Measurements from ENCODE around the gene KRTAP10-3. TPM values are rescaled to one million over a fixed set of nuclear protein-coding genes. Genes with fewer than 3 reads are reported as not detected.
"Not testable (repeated sequence)": the region's sequence is repeated elsewhere in the genome, so short reads cannot be mapped to it uniquely, and the experiment has no call there.

Gene KRTAP10-3
- total RNA-seq, 4 donors from 2014 or later, result not detected

DNA sequence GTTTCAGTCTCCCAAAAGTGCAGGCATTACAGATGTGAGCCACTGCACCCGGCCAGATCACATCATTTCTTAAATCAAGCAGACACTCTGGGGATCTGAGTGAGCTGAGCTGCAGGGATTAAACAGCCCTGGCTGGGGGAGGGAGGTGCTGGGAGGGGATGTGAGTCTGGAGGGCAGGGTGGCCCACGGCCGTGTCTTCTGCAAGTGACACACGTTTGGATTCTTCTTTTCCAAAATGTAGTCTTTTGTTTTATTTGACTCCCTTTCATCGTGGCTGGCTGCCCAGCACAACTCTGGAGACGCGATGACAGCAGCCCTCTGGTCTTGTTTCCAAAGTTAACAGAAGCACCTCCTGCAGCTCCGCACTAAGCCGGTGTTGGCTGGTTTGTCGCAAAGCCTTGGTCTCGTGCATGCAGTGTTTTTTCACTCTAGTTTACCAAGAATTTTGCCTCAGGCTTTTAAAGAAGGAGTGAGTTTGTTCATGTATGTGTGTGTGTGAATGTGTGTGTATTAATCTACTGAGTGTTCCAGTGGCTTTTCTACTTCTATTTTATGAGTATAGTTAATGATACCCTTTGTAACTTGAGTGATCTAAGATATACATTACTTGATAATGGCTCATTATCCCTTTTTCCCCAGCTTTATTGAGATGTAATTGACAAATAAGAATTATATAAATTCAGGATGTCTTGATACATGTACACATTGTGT is 24.6 kb upstream of the KRTAP10-3 start:
- ATAC-seq, result no peak
- intact Hi-C loops (cut with DNase I; ENCODE audit: low total_unique reads), result no loop called here

DNA sequence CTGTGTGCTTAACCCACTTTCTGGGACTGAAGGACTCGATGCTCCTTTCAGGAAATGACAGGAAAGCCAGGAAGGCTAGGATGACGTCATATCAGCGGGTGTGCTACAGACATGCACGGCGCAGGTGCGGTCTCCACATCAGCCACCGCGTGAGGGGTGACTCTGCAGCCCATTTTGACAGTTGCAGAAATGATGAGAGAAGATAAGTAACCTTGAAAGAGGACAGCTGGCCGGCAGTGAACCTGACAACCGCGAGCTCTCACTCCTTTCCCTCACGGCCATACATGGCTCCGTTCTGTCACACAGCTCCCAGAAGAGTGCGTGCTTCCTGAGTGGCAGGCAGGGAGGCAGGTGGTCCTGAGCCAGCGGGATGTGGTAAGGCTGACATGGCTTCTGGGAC is 23.5 kb upstream of the KRTAP10-3 start:
- Histone ChIP-seq H3K27me3 (peaks cover 5 to 28% (median 15%) of the 10 kb centered on the region in 3 donors), H3K9me3 (peaks cover 0 to 12% (median 0%) of the 10 kb centered on the region in 3 donors), H3K4me1 (no peaks in the 10 kb centered on the region), H3K27ac (no peak overlapping the region), H3K36me3 (no peaks in the 10 kb centered on the region), H3K4me3 (peak overlapping the region in 1 of 4 donors; percentile 25)
- in situ Hi-C loops (cut with MboI; ENCODE audit: low sequenced_read_pairs in 4 of 4) (no loop called here), intact Hi-C loops (cut with DNase I; ENCODE audit: low total_unique reads) (no loop called here)
- ATAC-seq (no peak), DNase-seq (no peak)
- TF ChIP-seq, protein P1, sequence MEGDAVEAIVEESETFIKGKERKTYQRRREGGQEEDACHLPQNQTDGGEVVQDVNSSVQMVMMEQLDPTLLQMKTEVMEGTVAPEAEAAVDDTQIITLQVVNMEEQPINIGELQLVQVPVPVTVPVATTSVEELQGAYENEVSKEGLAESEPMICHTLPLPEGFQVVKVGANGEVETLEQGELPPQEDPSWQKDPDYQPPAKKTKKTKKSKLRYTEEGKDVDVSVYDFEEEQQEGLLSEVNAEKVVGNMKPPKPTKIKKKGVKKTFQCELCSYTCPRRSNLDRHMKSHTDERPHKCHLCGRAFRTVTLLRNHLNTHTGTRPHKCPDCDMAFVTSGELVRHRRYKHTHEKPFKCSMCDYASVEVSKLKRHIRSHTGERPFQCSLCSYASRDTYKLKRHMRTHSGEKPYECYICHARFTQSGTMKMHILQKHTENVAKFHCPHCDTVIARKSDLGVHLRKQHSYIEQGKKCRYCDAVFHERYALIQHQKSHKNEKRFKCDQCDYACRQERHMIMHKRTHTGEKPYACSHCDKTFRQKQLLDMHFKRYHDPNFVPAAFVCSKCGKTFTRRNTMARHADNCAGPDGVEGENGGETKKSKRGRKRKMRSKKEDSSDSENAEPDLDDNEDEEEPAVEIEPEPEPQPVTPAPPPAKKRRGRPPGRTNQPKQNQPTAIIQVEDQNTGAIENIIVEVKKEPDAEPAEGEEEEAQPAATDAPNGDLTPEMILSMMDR (IDR thresholded peaks at IDR 0.05 in 4 of 5, conservative IDR thresholded peaks at IDR 0.05 in 1 of 5), result no peak
- no peak for TF ChIP-seq POLR2A (IDR thresholded peaks at IDR 0.05)

More for the DNA sequence above, 24.6 kb upstream of the KRTAP10-3 start:
- no peak for DNase-seq
- Histone ChIP-seq H3K9me3 (peaks cover 0 to 12% (median 0%) of the 10 kb centered on the region in 3 donors), H3K36me3 (no peaks in the 10 kb centered on the region), H3K27me3 (peaks cover 5 to 28% (median 15%) of the 10 kb centered on the region in 3 donors), H3K4me3 (no peak overlapping the region), H3K27ac (no peak overlapping the region), H3K4me1 (no peaks in the 10 kb centered on the region)
- TF ChIP-seq POLR2A (IDR thresholded peaks at IDR 0.05), result no peak
- TF ChIP-seq, protein P1 (IDR thresholded peaks at IDR 0.05 in 4 of 5, conservative IDR thresholded peaks at IDR 0.05 in 1 of 5), result no peak
- in situ Hi-C loops (cut with MboI; ENCODE audit: low sequenced_read_pairs in 4 of 4), result no loop called here

DNA sequence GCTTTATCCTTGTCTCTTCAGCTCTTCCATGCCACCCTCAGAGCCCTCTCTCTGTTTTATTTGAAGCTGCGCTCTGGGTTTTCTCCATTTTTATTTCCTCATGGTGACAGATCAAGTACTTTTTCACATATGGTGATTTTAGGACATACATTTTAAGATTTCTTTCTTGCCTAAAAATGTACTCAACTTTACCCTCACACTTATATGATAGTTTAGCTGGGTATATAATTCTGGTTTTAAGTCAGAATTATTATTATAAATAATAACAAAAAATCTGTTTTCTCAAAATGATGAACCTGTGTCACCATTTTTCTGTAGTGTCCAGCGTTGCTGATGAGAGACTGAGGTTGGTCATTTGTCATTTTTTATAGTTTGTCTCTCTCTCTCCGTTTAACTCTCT is 22.6 kb upstream of the KRTAP10-3 start:
- ATAC-seq (no peak), DNase-seq (no peak)
- TF ChIP-seq, protein P1 (IDR thresholded peaks at IDR 0.05 in 4 of 5, conservative IDR thresholded peaks at IDR 0.05 in 1 of 5), result no peak
- TF ChIP-seq POLR2A (IDR thresholded peaks at IDR 0.05), result no peak
- H3K36me3 ChIP-seq, result no peaks in the 10 kb centered on the region
- H3K27ac ChIP-seq, result no peak overlapping the region
- intact Hi-C loops (cut with DNase I; ENCODE audit: low total_unique reads), result no loop called here
- peaks cover 0 to 12% (median 0%) of the 10 kb centered on the region in 3 donors for H3K9me3 ChIP-seq
- no peaks in the 10 kb centered on the region for H3K4me1 ChIP-seq
- no peak overlapping the region for H3K4me3 ChIP-seq
- in situ Hi-C loops (cut with MboI; ENCODE audit: low sequenced_read_pairs in 4 of 4), result no loop called here
- peaks cover 5 to 26% (median 9%) of the 10 kb centered on the region in 3 donors for H3K27me3 ChIP-seq

DNA sequence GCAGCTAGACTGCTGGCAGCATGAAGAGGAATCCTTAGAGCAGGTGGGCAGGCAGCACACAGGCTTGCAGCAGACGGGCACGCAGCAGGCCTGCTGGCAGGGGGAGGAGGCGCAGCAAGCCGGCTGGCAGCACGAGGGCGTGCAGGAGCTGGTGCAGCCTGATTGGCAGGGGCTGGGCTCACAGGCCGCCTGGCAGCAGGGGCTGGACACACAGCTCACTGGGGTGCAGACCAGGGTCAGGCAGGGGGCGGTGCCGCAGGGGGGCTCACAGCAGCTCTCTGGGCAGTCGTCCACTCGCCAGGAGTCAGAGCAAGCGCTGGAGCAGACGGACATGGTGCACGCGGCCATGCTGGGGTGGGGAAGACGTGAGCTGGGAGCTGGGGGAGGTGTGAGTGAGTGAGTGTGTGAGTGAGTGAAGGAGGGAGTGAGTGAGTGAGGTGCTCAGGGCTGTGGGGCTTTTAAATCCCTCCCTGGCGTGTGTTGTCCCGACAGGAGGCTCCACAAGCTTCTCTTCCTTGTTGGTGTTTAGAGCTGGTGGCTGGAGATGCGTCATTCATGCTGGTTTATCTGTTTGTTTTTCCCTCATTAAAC is 21.7 kb upstream of the KRTAP10-3 start, which contains the start of gene KRTAP10-5:
KRTAP10-5 (minus strand) TSS at position 374 of the 591 bp plus-strand sequence; CDS start at position 348, 26 bp downstream.
- ATAC-seq; H3K4me3 ChIP-seq; DNase-seq; intact Hi-C loops (cut with DNase I; ENCODE audit: low total_unique reads); H3K27ac ChIP-seq; H3K36me3 ChIP-seq; in situ Hi-C loops (cut with MboI; ENCODE audit: low sequenced_read_pairs in 4 of 4); H3K4me1 ChIP-seq: not testable (repeated sequence)
- H3K9me3 ChIP-seq, result peaks cover 0 to 12% (median 0%) of the 10 kb centered on the region in 3 donors
- peaks cover 3 to 18% (median 5%) of the 10 kb centered on the region in 3 donors for H3K27me3 ChIP-seq

DNA sequence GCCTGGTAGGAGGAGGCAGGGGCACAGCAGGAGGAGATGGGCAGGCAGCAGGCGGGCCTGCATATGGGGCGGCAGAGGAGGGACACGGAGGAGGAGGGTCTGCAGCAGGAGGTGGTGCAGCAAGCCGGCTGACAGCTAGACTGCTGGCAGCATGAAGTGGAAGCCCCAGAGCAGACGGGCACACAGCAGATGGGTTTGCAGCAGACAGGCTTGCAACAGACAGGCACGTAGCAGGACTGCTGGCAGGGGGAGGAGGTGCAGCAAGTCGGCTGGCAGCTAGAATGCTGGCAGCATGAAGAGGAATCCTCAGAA is 21.2 kb upstream of the KRTAP10-3 start:
- intact Hi-C loops (cut with DNase I; ENCODE audit: low total_unique reads), result no loop called here
- no peak for ATAC-seq

More for the DNA sequence above, 21.2 kb upstream of the KRTAP10-3 start:
- Histone ChIP-seq H3K9me3 (peaks cover 0 to 12% (median 0%) of the 10 kb centered on the region in 3 donors), H3K27me3 (peaks cover 0 to 16% (median 5%) of the 10 kb centered on the region in 3 donors), H3K36me3 (no peaks in the 10 kb centered on the region), H3K4me3 (no peak overlapping the region), H3K4me1 (no peaks in the 10 kb centered on the region), H3K27ac (no peak overlapping the region)
- no peak for DNase-seq
- TF ChIP-seq, protein P1 (IDR thresholded peaks at IDR 0.05 in 4 of 5, conservative IDR thresholded peaks at IDR 0.05 in 1 of 5), result no peak
- no peak for TF ChIP-seq POLR2A (IDR thresholded peaks at IDR 0.05)
- in situ Hi-C loops (cut with MboI; ENCODE audit: low sequenced_read_pairs in 4 of 4), result no loop called here

Measured in gastrocnemius medialis (tissue), 4 donors.